SK-N-SH treated with all-trans-retinoic acid at 6 μM for 48 hours (cell line): Measurements from ENCODE around the gene KRT38.

Source experiments
- ARNTL ChIP-seq: fragments of 450-650 bp; formaldehyde crosslinking; IDR thresholded peaks from 2 replicates; pipeline ENCODE4 v1.5.0; 2020; ENCODE audit warnings: low read depth, mild to moderate bottlenecking, moderate library complexity, borderline replicate concordance
- CSDC2 ChIP-seq: fragments of 250-450 bp; sonication (Bioruptor Pico); IDR thresholded peaks from 2 replicates; pipeline ENCODE4 v1.5.0; 2020; ENCODE audit warnings: mild to moderate bottlenecking, moderate library complexity
- ISL1 ChIP-seq: fragments of 250-450 bp; sonication (Bioruptor Pico); IDR thresholded peaks from 2 replicates; pipeline ENCODE4 v2.1.2; 2022; ENCODE audit warnings: mild to moderate bottlenecking, moderate library complexity
- PATZ1 ChIP-seq: fragments of 250-450 bp; sonication (Bioruptor Pico); IDR thresholded peaks from 2 replicates; pipeline ENCODE4 v1.8.0; 2020; ENCODE audit warnings: mild to moderate bottlenecking, moderate library complexity, borderline replicate concordance
- PPARA ChIP-seq: fragments of 250-450 bp; sonication (Bioruptor Pico); IDR thresholded peaks from 2 replicates; pipeline ENCODE4 v1.5.0; 2020; ENCODE audit warnings: mild to moderate bottlenecking, borderline replicate concordance
- RARB ChIP-seq: fragments of 250-450 bp; sonication (Bioruptor Pico); IDR thresholded peaks from 2 replicates; pipeline ENCODE4 v1.8.0; 2021; ENCODE audit warnings: mild to moderate bottlenecking, moderate library complexity
- TCF4 ChIP-seq: fragments of 250-450 bp; sonication (Bioruptor Pico); IDR thresholded peaks from 2 replicates; pipeline ENCODE4 v1.8.0; 2021; ENCODE audit warnings: mild to moderate bottlenecking, moderate library complexity, borderline replicate concordance
- ZFP3 ChIP-seq: fragments of 250-450 bp; sonication (Bioruptor Pico); IDR thresholded peaks from 2 replicates; pipeline ENCODE4 v1.5.0; 2020; ENCODE audit warnings: mild to moderate bottlenecking, moderate library complexity
- ZNF565 ChIP-seq: fragments of 450-650 bp; formaldehyde crosslinking; conservative IDR thresholded peaks from 2 replicates; pipeline ENCODE4 v1.5.0; 2020; ENCODE audit warnings: low read depth, mild to moderate bottlenecking, moderate library complexity
- ZNF70 ChIP-seq: fragments of 450-650 bp; formaldehyde crosslinking; IDR thresholded peaks from 2 replicates; pipeline ENCODE4 v1.5.0; 2020; ENCODE audit warnings: mild to moderate bottlenecking, moderate library complexity
- ZNF8 ChIP-seq: fragments of 450-650 bp; formaldehyde crosslinking; IDR thresholded peaks from 2 replicates; pipeline ENCODE4 v1.5.0; 2020; ENCODE audit warnings: mild to moderate bottlenecking, moderate library complexity
- TF ChIP-seq, protein P1 (sequence below): fragments of 250-450 bp; sonication (Bioruptor Pico); IDR thresholded peaks from 2 replicates; pipeline ENCODE4 v1.8.0; 2021; ENCODE audit warnings: low read depth, mild to moderate bottlenecking, moderate library complexity, borderline replicate concordance

DNA sequence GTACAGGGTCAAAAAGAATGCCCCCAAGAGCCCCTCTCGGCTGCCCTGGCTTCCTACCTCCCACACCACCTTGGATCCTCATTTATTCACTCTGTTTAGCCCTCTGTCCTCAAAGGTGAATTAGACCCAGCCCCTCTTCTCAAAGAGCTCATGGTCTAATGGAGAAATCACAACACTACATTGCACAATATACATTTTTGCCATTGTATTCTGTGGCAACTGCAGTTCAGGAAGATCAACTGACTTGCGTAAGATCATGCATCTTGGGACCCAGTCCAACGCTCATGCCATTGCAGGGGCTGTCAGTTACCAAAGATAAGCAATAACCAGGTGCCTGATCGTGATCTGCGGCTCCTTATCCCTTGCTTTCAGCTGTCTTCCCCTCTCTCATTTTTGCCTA is 1.4 kb downstream of the KRT38 start:
- TF ChIP-seq PATZ1 (CRISPR knock-in tag) (no peak), TCF4 (CRISPR knock-in tag) (no peak), ZNF8 (CRISPR knock-in tag) (no peak), ISL1 (CRISPR knock-in tag) (no peak), RARB (no peak), ZNF70 (CRISPR knock-in tag) (no peak), ZFP3 (no peak), ZNF565 (CRISPR knock-in tag) (no peak), PPARA (no peak), CSDC2 (CRISPR knock-in tag) (no peak), ARNTL (CRISPR knock-in tag) (no peak)
- TF ChIP-seq, protein P1, sequence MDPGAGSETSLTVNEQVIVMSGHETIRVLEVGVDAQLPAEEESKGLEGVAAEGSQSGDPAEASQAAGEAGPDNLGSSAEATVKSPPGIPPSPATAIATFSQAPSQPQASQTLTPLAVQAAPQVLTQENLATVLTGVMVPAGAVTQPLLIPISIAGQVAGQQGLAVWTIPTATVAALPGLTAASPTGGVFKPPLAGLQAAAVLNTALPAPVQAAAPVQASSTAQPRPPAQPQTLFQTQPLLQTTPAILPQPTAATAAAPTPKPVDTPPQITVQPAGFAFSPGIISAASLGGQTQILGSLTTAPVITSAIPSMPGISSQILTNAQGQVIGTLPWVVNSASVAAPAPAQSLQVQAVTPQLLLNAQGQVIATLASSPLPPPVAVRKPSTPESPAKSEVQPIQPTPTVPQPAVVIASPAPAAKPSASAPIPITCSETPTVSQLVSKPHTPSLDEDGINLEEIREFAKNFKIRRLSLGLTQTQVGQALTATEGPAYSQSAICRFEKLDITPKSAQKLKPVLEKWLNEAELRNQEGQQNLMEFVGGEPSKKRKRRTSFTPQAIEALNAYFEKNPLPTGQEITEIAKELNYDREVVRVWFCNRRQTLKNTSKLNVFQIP, result no peak
